ENCODE measurements around the gene FOXK1.
A peak's percentile ranks its signal among the peaks of the same experiment; 100 is the strongest.

The FOXK1 gene

GRCh38 chr7:4745971-4746919, 64.2 kb downstream of the FOXK1 start:
- DNase-seq: peak; percentile 30 to 44

DNA sequence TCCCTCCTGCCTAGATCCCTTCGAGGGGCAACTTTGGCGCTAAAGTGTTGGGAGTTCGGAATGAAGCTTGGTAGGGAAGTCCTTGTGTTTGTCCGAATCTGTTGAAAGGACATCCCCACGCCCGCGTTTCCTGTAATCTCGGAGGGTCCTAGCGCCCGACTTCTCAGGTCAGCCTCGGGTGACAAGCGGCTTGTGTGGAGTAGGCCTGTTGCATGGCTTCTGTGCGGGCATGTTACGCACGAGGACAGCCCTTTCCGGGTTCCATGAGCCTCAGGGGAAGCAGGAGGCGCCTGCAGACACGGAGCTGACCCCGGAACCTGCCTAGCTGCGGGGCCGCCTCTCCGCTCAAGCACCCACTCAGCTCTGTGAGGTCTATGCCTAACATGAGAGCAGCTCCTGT, 64.9 kb downstream of the FOXK1 start:
- DNase-seq: no peak

DNA sequence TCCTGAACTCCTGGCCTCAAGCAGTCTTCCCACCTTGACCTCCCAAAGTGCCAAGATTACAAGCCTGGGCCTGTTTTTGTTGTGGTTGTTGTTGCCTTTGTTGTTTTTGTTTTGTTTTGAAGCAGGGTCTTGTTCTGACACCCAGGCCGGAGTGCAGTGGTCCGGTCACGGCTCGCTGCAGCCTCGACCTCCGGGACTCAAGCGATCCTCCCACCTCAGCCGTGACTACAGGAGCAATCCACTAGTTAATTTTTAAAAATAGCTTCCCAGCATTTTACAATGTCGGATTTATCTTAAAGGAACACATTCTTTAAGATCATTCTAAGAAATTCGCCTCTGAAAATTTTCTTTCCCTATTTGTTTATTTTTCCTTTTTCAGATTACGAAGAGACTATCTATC, 65.7 kb downstream of the FOXK1 start:
- no peak for DNase-seq

GRCh38 chr7:4748231-4748681, 66.2 kb downstream of the FOXK1 start:
- no peak for DNase-seq

DNA sequence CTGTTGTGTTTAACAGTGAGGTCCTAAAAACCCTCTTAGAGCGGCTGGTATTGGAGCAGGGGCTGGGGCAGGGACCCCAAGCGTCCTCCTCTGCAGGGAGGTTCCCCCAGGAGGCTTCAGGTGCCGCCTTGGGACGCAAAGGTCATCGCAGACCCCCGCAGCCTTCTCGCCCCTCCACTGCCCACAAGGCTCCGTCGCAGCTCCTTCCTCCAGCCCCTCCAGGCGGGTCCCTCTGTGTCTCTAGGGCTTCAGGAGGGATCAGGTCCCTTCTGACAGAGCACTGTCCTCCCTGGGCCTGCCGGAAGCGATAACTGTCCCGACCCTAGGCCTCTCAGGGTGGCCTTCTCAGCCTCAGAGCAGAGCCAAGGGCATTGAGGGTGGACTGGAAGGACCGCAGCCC, 67.3 kb downstream of the FOXK1 start:
- DNase-seq: no peak

DNA sequence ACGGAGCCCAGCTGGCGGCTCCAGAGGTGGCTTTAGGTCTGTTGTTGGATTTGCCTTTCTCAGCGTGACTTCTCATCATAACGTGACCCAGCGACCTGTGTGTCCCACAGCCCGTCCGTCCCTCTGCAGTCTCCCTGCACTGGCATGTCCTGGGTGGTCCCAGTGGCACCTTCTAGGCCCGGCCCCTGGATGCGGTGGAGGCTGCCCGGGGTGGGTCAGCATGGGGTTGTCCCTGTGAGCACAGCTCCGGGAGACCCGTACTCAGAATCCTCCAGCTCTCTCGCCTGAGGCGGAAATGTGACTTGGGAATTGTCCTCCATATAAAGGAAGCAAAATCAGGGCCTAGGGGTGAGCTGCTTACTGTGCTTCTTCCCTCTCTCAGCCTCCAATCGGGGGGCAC, 67.7 kb downstream of the FOXK1 start:
- no peak for DNase-seq

- no peak for DNase-seq
Observed at GRCh38 chr7:4751398-4751947, 69.4 kb downstream of the FOXK1 start.

DNA sequence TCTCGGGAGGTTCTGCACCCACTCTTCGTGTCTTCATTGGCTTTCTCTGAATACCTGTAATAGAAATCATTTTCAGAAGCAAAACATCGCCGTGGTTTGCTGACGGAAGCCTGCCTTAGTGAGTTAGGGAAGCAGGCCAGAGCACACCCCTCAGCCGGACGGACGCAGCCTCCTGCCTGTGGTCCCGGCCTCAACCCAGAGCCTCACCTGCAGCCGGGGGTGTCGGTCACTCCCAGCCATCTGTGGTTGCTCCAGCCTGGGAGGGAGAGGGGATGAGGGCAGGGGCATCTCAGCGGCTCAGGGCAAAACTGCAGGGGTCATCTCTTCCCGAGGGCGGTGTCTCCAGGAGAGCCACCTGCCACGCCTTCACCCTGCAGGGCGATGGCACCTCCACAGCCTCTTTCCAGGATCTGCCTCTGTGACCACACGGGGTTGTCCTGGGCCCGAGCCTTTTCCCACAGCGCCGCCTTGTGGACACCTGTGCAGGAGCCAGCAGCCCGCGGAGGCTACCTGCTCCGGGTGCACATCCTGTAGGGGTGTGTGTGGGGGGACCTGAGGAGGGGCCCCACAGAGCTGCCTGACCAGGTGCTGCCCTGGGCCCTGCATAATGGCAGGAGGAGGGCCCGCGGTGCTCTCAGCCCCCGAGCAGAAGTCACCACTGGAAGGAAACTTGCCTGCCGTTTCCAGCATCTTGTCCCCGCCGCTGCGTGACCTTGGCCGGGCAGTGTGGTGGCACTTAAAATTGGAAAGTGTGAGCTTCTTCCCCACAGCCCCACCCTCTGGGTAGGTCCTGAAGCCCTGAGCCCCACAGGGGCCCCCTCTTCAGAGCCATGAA, 71.7 kb downstream of the FOXK1 start:
- DNase-seq: peak; percentile 90 to 91

DNA sequence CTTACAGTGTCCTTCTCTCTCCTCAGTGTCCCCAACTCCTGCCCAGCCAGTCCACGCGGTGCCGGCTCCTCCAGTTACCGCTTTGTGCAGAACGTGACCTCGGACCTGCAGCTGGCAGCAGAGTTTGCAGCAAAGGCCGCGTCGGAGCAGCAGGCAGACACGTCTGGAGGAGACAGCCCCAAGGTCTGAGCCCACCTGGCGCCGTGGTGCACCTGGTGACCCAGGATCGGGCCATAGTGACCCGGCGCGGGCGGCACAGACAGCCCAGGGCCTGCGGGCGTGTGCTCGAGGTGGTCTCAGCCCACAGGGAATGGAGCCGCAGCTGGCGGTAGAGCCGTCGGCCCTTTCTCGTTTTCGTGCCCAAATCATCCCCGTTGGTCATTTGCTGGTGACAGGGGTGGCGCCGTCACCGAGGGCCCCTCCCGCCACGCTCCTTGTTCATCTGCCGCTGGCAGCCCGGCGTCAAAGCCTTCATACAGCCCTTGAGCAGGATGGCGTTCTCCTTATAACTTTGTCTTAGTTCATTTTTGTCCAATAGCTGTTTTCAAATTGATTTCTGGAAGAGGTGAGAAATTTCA, 72.4 kb downstream of the FOXK1 start:
- DNase-seq: no peak

- DNase-seq: no peak
Observed at GRCh38 chr7:4755045-4755444, 73.0 kb downstream of the FOXK1 start.

GRCh38 chr7:4758111-4758510, 76.0 kb downstream of the FOXK1 start:
- DNase-seq: no peak

- no peak for DNase-seq
Observed at GRCh38 chr7:4758791-4759190, 76.7 kb downstream of the FOXK1 start.

GRCh38 chr7:4759211-4759610, 77.1 kb downstream of the FOXK1 start:
- DNase-seq: no peak

DNA sequence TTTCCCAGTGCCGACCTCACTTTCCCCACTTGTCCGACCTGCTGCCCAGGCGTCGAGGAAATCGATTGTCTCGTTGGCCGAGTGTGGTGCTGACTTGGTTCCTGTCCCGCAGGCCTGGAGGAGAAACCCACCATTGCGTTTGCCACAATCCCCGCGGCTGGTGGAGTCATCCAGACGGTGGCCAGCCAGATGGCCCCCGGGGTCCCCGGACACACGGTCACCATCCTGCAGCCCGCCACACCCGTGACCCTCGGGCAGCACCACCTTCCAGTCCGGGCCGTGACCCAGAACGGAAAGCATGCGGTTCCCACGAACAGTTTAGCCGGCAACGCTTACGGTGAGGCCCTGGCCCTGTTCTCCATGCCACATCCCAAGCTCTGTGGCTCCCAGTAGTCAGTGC, 78.9 kb downstream of the FOXK1 start:
- no peak for DNase-seq

- DNase-seq: no peak
Observed at GRCh38 chr7:4762121-4763055, 80.3 kb downstream of the FOXK1 start.

- no peak for DNase-seq
Observed at GRCh38 chr7:4763091-4763793, 81.1 kb downstream of the FOXK1 start.

DNA sequence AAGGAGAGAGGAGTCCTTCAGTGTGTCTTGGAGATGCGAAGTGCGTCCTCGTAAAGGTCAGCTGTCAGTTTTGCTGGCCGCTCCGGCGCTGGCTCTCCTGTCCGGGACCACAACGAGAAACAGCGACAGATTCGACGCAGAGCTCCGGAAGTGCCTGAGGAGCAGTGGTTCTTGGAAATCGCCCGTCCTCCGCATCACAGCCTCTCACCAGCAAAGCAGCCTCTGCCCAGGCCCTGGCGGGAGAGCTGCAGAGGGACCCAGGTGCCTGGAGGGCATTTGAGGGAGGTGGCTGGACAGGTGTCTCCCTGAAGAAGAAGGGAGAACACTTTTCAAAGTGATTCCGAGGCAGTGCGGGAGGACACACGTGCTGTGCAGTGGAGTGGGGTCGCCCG, 81.7 kb downstream of the FOXK1 start:
- DNase-seq: no peak

- DNase-seq: no peak
Observed at GRCh38 chr7:4764402-4765007, 82.4 kb downstream of the FOXK1 start.

GRCh38 chr7:4765776-4766490, 83.8 kb downstream of the FOXK1 start:
- DNase-seq: no peak

All from activated CD4-positive, alpha-beta T cell treated with anti-CD3 and anti-CD28 coated beads, Interleukin-2, amount 50 U/mL, for 48 hours (primary cell).